Endothelial cell of umbilical vein (primary cell): Measurements from ENCODE around the gene PZP. TPM values are rescaled to one million over a fixed set of nuclear protein-coding genes. Genes with fewer than 3 reads are reported as not detected.

ENCODE experiments used
- BruUV-seq: library from RNA; stranded (reverse); fragments of 400-500 nt; replicated peaks from 2 replicates; lab custom pipeline; 2021; lab: Mats Ljungman, UMichigan
- CTCF ChIA-PET: fragments of 300-600, 350-600 bp; sonication (Branson Sonifier 250); formaldehyde crosslinking; loops from one replicate; lab custom pipeline; 2021; ENCODE audit warnings: antibody characterized with exemption, inconsistent platforms; lab: Charles Lee
- POLR2A ChIA-PET: fragments of 300-600, 350-600 bp; sonication (Branson Sonifier 250); formaldehyde crosslinking; loops from one replicate; lab custom pipeline; 2021; ENCODE audit warnings: antibody characterized with exemption, inconsistent platforms; lab: Charles Lee
- DNase-seq: peaks from one replicate; pipeline ENCODE4 v3.0.0-alpha.2; 2011; ENCODE audit warnings: low read depth, low spot score
- FAIRE-seq: peaks from 2 replicates; lab custom pipeline; 2011; peaks lifted over from hg19 to GRCh38; lab: Jason Lieb, UNC
- H2AFZ ChIP-seq: 2 replicates; pipeline ENCODE4 v1.6.0; 2012; ENCODE audit warnings: low read depth, low read length, control low read depth, inconsistent platforms
- H3K27ac ChIP-seq: 2 replicates; pipeline ENCODE4 v1.5.1; 2011; ENCODE audit warnings: low read depth, mild to moderate bottlenecking, control low read depth, low read length, moderate library complexity; ENCODE audit not compliant: insufficient read depth
- H3K27me3 ChIP-seq, 2 experiments: 2 replicates each; pipeline versions ENCODE4 v1.6.0 to v1.6.1; 2011; ENCODE audit warnings: low read length in 2 of 2, mixed read lengths in 1 of 2; ENCODE audit not compliant: control insufficient read depth in 2 of 2, insufficient read depth in 2 of 2
- H3K36me3 ChIP-seq, 2 experiments: 2 replicates in 1 of 2; 3 replicates in 1 of 2; pipeline ENCODE4 v1.5.1; 2011; ENCODE audit warnings: low read length in 2 of 2, mild to moderate bottlenecking in 1 of 2, moderate library complexity in 1 of 2; ENCODE audit not compliant: control insufficient read depth in 2 of 2, insufficient read depth in 2 of 2; ENCODE audit errors: extremely low read depth in 1 of 2
- H3K4me1 ChIP-seq: 3 replicates; pipeline ENCODE4 v1.5.1; 2011; ENCODE audit warnings: mild to moderate bottlenecking, low read length; ENCODE audit not compliant: control insufficient read depth, insufficient read depth; ENCODE audit errors: extremely low read depth
- H3K4me2 ChIP-seq: 2 replicates; pipeline ENCODE4 v1.6.1; 2011; ENCODE audit warnings: low read length, control low read depth, mixed read lengths; ENCODE audit not compliant: insufficient read depth
- H3K4me3 ChIP-seq, 3 experiments: fragments of 200-600 bp in 1 of 3; sonication (generic), shearing (Covaris generic) in 1 of 3; replicated peaks in 1 of 3; 2 replicates each; pipeline ENCODE4 v1.5.1; 2011 to 2016; ENCODE audit warnings: control low read depth in 3 of 3, low read length in 3 of 3, mild to moderate bottlenecking in 2 of 3, inconsistent platforms in 1 of 3, low read depth in 1 of 3, moderate library complexity in 1 of 3; ENCODE audit not compliant: insufficient read depth in 1 of 3
- H3K79me2 ChIP-seq: 2 replicates; pipeline ENCODE4 v1.6.0; 2012; ENCODE audit warnings: low read length, inconsistent platforms; ENCODE audit not compliant: control insufficient read depth, insufficient read depth
- H3K9ac ChIP-seq: replicated peaks from 2 replicates; pipeline ENCODE3; 2011; ENCODE audit warnings: low read length, control low read depth; ENCODE audit not compliant: insufficient read depth; ENCODE audit errors: extremely low read depth
- H3K9me1 ChIP-seq: replicated peaks from 3 replicates; pipeline ENCODE4 v1.6.0; 2011; ENCODE audit warnings: mild to moderate bottlenecking, low read length; ENCODE audit not compliant: control insufficient read depth, insufficient read depth; ENCODE audit errors: extremely low read depth
- H3K9me3 ChIP-seq: replicated peaks from 2 replicates; pipeline ENCODE4 v1.5.1; 2012; ENCODE audit warnings: low read length, inconsistent platforms; ENCODE audit not compliant: control insufficient read depth, insufficient read depth
- H4K20me1 ChIP-seq: replicated peaks from 2 replicates; pipeline ENCODE3; 2011; ENCODE audit warnings: mild to moderate bottlenecking, low read length; ENCODE audit not compliant: control insufficient read depth, insufficient read depth; ENCODE audit errors: extremely low read depth
- CTCF ChIP-seq, 2 donors: IDR thresholded peaks; 1 replicate in 1 of 2; 2 replicates in 1 of 2; pipeline ENCODE4 v1.5.1; 2011; ENCODE audit warnings: low read length in 2 of 2, mild to moderate bottlenecking in 2 of 2, moderate library complexity in 2 of 2, control low read depth in 1 of 2, inconsistent platforms in 1 of 2, low read depth in 1 of 2; ENCODE audit not compliant: insufficient read depth in 1 of 2; ENCODE audit errors: extremely low read depth in 1 of 2
- EZH2 ChIP-seq: IDR thresholded peaks from 2 replicates; pipeline ENCODE4 v1.6.1; 2012; ENCODE audit warnings: borderline replicate concordance, low read depth, mild to moderate bottlenecking, moderate library complexity, low read length, inconsistent platforms; ENCODE audit not compliant: severe bottlenecking
- FOS ChIP-seq: IDR thresholded peaks from 2 replicates; pipeline ENCODE4 v1.6.1; 2011; ENCODE audit warnings: mild to moderate bottlenecking, low read length, moderate library complexity, borderline replicate concordance; ENCODE audit not compliant: insufficient read depth
- GATA2 ChIP-seq: IDR thresholded peaks from 2 replicates; pipeline ENCODE4 v1.7.0; 2011; ENCODE audit warnings: low read depth, mild to moderate bottlenecking, moderate library complexity, mixed read lengths, low read length; ENCODE audit not compliant: insufficient read length, insufficient read depth
- JUN ChIP-seq: IDR thresholded peaks from 2 replicates; pipeline ENCODE4 v1.6.1; 2011; ENCODE audit warnings: borderline replicate concordance, low read depth; ENCODE audit not compliant: insufficient read length, insufficient read depth
- MAX ChIP-seq: IDR thresholded peaks from 2 replicates; pipeline ENCODE4 v1.6.1; 2011; ENCODE audit not compliant: insufficient read depth, insufficient read length
- MYC ChIP-seq: IDR thresholded peaks from one replicate; pipeline ENCODE4 v1.6.1; 2011; ENCODE audit warnings: mild to moderate bottlenecking, low read depth, low read length
- POLR2AphosphoS5 ChIP-seq: IDR thresholded peaks from 2 replicates; pipeline ENCODE4 v1.6.1; 2012; ENCODE audit warnings: low read depth, mild to moderate bottlenecking, control low read depth, low read length, moderate library complexity; ENCODE audit not compliant: insufficient read depth
- dilution Hi-C: fragments of 300-500 bp; cut with MboI; formaldehyde crosslinking; loops from one replicate; pipeline ENCODE4 v1.15.0; 2019; ENCODE audit warnings: low sequenced_read_pairs; ENCODE audit not compliant: extremely low pct_ligation_motif_present
- intact Hi-C: fragments of 100-400 bp; cut with micrococcal nuclease; formaldehyde crosslinking; loops from one replicate; pipeline ENCODE4 v1.10.0; 2022
- polyA plus RNA-seq, 4 experiments: library from polyadenylated mRNA; depleted of rRNA in 3 of 4; stranded (reverse) in 3 of 4; unstranded in 1 of 4; fragments of >200 nt; gene quantifications; 2 replicates each; pipeline versions ENCODE4 v1.2.1 to v1.2.3, GENCODE V29; 2011 to 2012; ENCODE audit warnings: missing spikeins in 1 of 4
- total RNA-seq: library from RNA; stranded (reverse); gene quantifications from 2 replicates; pipeline ENCODE4 v1.2.3, GENCODE V29; 2021

Gene PZP
- total and polyA plus RNA-seq, 2 donors (not counting 3 experiments of a cell fraction or from before 2014, with no cell fraction given) = 0.73 to 0.84 TPM

- TF ChIP-seq MAX (no peak), POLR2AphosphoS5 (no peak), MYC (no peak), JUN (no peak), FOS (no peak)
- Histone ChIP-seq H3K36me3 (no peaks in the 10 kb centered on the region), H3K27ac (no peak overlapping the region), H3K27me3 (no peaks in the 10 kb centered on the region), H3K9ac (no peak overlapping the region), H3K4me1 (no peaks in the 10 kb centered on the region), H3K9me3 (no peaks in the 10 kb centered on the region), H2AFZ (no peak overlapping the region), H4K20me1 (no peaks in the 10 kb centered on the region), H3K79me2 (no peaks in the 10 kb centered on the region), H3K9me1 (no peaks in the 10 kb centered on the region), H3K4me3 (no peak overlapping the region), H3K4me2 (no peak overlapping the region)
- dilution Hi-C loops (no loop called here), intact Hi-C loops (no loop called here)
- no peak for DNase-seq
- no TSS peak for BruUV-seq
- ChIA-PET POLR2A (no interaction called here), CTCF (interaction anchor here (0.8 to 0.9 kb wide), 2 partner anchors 12 to 13 kb away, joined by 3 read pairs; no protein-coding TSS in a partner anchor)
- FAIRE-seq = no peak
These were observed 52.1 kb downstream of the PZP start for GRCh38 chr12:9156119-9156518.

- Histone ChIP-seq H3K27ac (no peak overlapping the region), H3K36me3 (no peaks in the 10 kb centered on the region), H3K9me3 (no peaks in the 10 kb centered on the region), H3K9me1 (no peaks in the 10 kb centered on the region), H4K20me1 (no peaks in the 10 kb centered on the region), H2AFZ (no peak overlapping the region), H3K9ac (no peak overlapping the region), H3K4me2 (no peak overlapping the region), H3K27me3 (peaks cover 0 to 6% of the 10 kb centered on the region in 2 experiments), H3K79me2 (no peaks in the 10 kb centered on the region), H3K4me3 (no peak overlapping the region), H3K4me1 (peaks cover 7% of the 10 kb centered on the region)
- dilution Hi-C loops (no loop called here), intact Hi-C loops (loop anchor here (1.0 kb wide), 1 partner anchor 14 kb away; no protein-coding TSS in a partner anchor)
- ChIA-PET CTCF (interaction anchor here (0.8 to 1.6 kb wide), 5 partner anchors 9 to 182 kb away, joined by 3 to 4 read pairs (median 3); no protein-coding TSS in a partner anchor), POLR2A (no interaction called here)
- DNase-seq (no peak), FAIRE-seq (no peak)
- no peak for TF ChIP-seq POLR2AphosphoS5
- TF ChIP-seq FOS = no peak
- no peak for TF ChIP-seq MYC
- no peak for TF ChIP-seq GATA2
- TF ChIP-seq EZH2 = no peak
- no peak for TF ChIP-seq JUN
- TF ChIP-seq CTCF (IDR thresholded peaks at IDR 0.05; ENCODE audit: extremely low read depth in 1 of 2, insufficient read depth in 1 of 2, low read depth in 1 of 2, low read length in 2 of 2) = no peak
- no TSS peak for BruUV-seq
These were observed 58.8 kb downstream of the PZP start for GRCh38 chr12:9149372-9149771.
